A673 (cell line): ENCODE measurements around the gene SMIM8.
A peak's percentile ranks its signal among the peaks of the same experiment; 100 is the strongest.

Source experiments
- CTCF ChIP-seq: fragments of 300-800, 200-600 bp; sonication (generic); conservative IDR thresholded peaks from 2 replicates; pipeline ENCODE4 v1.5.1; 2017; ENCODE audit warnings: low read depth, mild to moderate bottlenecking, antibody characterized with exemption, low read length, moderate library complexity, mixed read lengths
- EZH2 ChIP-seq: fragments of 200-600 bp; sonication (generic); IDR thresholded peaks from 2 replicates; pipeline ENCODE4 v1.6.1; 2017; ENCODE audit warnings: borderline replicate concordance, low read depth, mild to moderate bottlenecking, mixed read lengths, antibody characterized with exemption, low read length; ENCODE audit not compliant: poor library complexity, severe bottlenecking

- peak; percentile 88 for TF ChIP-seq CTCF
- TF ChIP-seq EZH2: no peak
Observed at GRCh38 chr6:87322304-87323212, at the start of gene SMIM8.
